Measurements from ENCODE around the gene COX5B.
A peak's percentile ranks its signal among the peaks of the same experiment; 100 is the strongest.
"Not testable (repeated sequence)": the region's sequence is repeated elsewhere in the genome, so short reads cannot be mapped to it uniquely, and the experiment has no call there.

Gene COX5B, protein sequence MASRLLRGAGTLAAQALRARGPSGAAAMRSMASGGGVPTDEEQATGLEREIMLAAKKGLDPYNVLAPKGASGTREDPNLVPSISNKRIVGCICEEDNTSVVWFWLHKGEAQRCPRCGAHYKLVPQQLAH

DNA sequence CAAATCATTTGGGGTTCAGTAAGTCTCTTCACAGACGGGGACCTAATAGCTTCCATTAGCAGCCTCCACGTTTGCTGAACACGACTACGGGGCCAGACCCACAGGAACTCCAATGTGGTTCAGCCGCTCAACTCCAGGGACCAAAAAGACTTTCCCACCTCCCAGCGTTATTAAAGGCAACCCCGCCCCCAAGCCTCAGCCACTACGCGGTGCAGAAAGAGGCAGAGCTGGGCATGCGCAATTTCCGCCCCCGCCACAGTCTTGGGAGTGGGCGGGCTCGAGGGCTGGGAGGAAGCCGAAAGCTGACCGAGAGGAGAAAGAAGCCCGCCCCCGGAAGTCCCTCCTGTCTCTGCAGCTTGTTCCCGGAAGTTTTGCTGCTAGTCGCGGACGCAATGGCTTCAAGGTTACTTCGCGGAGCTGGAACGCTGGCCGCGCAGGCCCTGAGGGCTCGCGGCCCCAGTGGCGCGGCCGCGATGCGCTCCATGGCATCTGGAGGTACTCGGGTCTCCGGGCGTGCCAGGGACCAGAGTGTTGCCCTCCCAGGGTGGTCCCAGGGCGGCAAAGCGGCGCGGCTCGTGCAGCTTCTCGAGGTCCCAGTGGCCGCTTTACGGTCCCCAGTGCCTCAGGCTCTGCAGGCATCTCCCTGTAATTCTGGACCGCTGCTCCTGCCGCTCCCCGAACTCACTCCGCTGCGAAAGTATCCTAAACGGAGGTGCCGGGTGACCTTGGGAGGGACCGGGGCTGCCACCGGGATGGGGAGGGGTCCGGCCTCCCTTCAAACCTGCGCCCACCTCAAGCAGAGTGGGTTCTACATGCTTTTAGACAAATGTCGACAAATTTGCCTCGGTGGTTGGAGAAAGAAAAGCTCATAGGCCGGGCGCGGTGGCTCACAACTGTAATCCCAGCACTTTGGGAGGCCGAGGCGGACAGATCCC is at the start of gene COX5B:
Gene COX5B, plus strand, starts transcription at position 368 of the 935 bp plus-strand sequence. Its CDS starts 25 bp downstream, at position 393.
- DNase-seq = peak; percentile 97

DNA sequence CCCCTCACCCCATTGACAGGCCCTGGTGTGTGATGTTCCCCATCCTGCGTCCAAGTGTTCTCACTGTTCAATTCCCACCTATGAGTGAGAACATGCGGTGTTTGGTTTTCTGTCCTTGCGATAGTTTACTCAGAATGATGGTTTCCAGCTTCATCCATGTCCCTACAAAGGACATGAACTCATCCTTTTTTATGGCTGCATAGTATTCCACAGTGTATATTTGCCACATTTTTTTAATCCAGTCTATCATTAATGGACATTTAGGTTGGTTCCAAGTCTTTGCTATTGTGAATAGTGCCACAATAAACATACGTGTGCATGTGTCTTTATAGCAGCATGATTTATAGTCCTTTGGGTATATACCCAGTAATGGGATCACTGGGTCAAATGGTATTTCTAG is 49.7 kb upstream of the COX5B start:
- DNase-seq = not testable (repeated sequence)

DNA sequence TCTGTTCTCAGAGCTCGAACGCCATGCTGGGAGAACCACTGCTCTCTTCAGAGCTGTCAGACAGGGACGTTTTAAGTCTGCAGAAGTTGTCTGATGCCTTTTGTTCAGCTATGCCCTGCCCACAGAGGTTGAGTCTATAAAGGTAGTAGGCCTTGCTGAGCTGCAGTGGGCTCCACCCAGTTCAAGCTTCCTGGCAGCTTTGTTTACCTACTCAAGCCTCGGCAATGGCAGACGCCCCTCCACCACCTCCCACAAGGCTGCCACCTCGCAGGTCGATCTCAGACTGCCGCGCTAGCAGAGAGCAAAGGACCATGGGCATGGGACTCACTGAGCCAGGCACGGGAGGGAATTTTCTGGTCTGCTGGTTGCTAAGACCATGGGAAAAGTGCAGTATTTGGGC is 44.3 kb upstream of the COX5B start:
- DNase-seq = not testable (repeated sequence)

DNA sequence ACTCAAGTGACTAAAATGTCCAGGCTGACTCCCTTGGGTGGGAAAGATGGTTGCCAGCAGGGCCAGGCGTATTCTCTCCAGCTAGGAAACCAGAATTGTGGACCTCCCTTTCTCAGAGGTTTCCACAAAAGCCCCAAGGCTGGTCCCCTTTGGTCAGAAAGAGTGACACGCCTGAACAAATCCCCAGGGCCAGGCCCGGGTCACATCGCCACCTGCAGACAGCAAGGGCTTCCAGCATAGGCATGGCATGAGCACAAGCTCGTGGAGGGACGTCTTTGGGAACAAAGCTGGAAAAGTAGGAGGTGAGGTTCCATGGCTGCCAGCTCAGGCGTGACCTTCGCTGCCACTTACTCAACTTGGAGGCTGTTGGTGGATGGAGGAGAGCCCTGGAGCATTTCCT is 40.8 kb upstream of the COX5B start:
- not testable (repeated sequence) for DNase-seq

DNA sequence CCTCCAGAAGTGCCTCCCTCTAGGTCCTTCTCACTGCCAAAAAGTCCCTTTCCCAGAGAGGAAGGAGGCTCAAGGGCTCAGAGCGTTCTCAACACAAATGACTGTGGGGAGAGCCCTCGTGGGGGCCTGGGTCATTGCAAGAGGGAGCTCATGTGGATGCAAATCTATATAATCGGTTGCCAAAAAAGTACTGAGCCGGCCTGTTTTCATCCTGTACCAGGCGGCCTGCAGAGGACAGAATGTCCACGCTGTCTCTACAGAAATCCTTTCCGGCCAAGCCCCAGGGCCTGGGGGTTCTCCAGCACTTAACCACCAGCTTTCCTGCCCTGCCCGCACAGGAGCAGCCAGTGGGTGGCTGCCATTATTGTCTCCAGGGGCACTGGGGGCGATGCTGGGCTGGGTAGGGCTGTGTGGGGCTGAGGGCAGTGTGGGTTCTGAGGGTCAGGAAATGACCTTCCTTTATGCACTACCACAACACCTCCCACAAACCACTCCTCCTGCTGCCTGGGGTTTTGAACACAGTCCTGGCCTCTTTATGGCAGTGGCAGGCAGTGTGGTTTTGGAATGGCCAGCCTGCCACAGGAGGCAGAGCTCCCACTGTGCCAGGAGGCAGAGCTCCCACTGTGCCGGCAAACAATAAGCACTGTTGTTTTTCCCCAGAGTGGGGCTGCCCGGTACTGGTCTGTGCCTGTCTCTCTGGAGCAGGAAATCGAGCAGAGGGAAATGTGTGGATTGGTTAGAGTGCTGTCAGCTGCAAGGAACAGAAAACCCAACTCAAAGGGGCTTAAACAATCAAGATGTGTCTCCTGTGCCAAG is 40.1 kb upstream of the COX5B start:
- DNase-seq = not testable (repeated sequence)

DNA sequence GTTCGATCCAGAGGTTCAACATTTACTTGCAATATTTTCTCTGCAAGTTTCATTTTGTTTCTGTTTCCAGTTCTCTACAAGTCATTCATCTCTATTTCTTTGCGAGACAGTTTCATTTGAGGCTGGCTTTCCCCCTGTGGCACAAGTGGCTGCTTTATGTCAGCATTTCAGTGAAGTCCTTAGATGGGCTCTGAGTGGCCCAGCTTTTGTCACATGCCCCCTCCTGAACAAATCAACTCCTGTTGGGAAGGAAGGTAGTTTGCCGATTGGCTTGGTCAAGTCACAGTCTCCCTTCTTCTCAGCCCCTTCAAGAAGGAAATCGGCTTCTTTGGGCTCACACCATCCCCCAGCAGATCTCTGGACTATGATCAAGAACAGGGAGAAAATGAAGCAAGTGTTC is 37.1 kb upstream of the COX5B start:
- not testable (repeated sequence) for DNase-seq

DNA sequence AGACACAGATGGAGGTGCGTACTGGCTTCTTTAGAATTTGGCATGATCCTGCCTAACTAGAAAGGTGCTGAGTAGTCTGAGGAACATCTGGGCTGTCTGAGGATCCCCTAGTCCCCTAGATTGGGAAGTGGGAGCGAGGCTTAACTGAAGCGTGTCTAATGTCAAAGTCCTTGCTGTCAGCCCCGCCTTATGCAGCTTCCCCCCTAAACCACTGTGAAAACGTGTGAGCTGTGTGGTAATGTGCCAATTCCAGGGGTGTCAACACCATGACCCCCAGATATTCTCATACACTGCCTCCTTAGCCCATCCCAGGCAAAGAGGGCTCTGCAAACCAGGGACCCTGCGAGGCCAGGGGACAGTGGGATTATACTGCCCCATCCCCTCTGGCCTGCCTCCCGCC is 34.0 kb upstream of the COX5B start:
- DNase-seq = not testable (repeated sequence)

DNA sequence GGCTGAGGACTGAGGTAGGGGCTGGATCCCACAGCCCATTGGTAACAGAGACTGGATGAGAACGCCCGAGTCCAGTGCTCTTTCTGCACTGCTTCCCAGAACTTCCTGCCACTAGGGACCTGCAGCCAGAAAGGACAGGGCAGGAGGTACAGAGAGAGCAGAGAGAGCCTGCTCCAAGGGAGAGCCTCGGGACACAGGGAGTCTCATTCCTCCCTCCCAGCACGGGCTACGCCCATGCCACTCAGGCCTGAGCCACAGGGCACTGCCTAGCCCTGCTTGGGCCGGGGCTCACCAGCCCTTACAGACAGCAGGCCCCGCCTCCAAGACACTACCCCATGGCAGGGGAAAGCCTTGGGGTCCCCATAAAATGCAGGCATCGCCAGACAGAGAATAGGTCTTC is 30.1 kb upstream of the COX5B start:
- DNase-seq = not testable (repeated sequence)

DNA sequence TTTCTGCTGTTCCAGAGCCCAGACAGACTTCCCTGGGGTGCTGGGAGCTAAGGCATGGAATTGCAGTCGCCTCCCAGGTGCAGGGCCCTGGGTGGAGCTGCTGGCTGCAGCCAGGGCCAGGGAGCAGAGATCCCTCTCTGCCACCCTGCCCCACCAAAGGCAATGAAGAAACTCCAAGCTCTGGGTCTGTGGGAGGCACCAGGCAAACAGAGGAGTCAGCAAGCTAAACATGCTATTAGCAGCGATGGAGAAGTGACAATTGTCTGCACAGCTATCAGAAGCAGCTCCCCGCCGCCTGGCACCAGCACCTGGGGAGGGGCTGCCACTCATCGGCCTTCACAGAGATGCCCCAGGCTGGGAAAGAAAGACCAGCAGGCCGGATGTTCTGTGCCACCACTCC is 28.0 kb upstream of the COX5B start:
- DNase-seq = no peak

DNA sequence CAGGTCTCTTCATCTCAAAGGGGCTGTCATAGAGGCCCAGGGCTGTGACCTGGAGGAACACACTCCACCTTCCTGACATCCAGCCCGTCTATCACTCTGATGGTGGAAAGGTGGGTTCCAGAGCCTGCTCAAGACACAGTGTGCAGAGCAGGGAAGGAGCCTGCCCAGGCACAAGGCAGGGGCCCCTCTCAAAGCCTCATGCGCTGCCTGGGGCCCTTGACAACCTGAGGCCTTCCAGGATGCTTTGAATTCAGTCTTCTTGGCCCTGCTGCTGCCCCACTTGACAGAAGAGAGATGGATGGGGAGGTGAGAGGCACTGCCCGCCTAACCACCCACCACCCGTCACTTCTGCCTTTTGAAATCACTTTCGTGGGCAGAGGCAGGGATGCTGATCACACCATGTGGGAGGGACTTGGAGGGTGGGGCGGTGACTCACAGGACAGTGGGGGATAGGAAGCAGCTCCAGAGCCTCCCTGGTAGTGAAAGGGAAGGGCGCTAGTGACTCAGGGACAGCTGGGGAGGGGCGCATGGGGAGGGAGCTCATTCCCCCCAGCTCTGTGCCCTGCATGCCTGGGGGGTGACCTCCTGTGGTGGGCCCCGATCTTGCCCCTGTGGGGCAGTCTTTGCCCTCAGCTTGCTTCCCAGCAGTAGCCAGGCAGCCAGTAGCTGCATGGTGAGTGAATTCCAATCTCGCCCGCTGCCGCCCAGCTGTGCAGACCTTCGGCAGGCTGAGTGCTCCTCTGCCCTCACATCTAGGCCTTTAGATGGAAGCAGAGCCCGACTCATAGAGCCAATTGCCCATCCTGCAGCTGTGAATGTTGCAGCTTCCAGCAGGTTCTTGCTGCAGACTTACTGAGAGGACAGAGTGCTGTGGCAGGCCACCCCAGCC is 26.7 kb upstream of the COX5B start:
- DNase-seq = not testable (repeated sequence)

DNA sequence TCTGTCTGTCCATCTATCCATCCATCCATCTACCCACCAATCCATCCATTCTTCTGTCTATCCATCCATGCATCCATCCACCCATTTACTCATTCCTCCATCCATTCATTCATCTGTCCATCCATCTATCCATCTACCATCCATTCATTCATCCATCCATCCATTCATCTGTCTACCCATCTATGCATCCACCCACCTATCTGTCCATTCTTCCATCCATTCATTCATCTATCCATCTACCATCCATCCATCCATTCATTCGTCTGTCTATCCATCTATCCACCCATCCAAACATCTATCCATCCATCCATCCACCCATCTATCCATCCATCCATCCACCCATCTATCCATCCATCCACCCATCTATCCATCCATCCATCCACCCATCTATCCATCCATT is 25.4 kb upstream of the COX5B start:
- not testable (repeated sequence) for DNase-seq

DNA sequence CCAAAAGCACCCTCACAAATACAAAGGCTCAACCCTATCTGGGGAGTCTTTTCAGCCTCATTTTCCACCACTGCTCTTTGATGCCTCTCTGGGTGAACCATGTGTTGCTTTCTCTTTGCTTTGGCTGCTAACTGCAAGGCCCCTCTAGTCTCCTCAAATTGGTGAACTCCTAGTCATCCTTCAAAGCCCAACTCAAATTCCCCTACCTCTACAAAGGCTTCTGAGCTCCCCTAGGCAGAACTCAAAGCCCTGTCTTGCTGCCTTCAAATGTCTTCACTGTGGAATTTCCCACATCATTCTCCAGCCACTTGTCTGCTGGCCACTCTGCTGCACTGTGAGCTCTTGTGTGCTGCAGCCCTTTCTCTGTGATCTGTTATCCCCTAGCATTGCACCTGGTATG is 22.9 kb upstream of the COX5B start:
- not testable (repeated sequence) for DNase-seq

DNA sequence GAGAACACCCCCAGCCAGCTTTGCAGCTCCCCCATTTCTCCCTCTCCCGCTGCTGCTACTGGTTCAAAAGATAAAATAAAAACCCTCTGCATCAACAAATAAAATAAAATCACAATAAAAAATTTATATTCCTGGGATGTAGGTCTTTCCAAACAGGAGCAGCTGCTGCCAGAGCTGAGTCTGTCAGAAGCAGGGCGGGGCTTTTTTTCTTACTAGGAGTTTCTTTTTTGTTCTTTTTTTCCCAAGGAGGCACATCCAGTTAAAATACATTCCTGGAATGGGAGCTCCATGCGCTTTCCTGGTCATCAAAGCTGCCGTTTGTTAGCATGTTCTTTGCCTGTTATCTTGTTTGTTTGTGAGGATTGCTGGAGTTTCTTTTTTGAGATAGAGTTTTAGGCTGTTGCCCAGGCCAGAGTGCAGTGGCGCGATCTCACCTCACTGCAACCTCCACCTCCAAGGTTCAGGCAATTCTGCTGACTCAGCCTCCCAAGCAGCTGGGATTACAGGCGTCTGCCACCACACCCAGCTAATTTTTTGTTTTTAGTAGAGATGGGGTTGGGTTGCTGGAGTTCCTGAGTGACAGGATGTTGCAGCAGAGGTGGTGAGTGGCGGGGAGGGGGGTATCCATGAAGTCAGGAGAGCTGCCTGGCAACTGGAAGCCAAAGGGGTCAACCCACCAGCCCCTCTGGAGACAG is 20.4 kb upstream of the COX5B start:
- not testable (repeated sequence) for DNase-seq

DNA sequence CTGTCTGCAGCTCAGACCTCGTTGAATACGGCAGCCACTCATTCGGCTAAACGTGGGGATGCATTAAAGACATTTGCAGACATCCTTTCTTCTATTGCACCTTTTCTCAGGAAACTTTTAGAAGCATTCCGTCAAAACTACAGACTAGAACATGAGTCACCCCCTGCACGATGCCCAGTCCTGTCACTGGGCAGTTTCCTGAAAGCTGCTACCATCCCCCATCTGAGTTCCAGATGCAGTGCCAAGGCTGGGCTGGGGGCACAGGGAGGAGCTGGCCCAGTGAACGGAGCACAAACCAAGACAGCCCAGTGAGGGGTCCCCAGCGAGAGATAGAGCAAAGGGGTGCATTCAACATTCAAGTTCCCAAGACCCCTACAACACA is 19.8 kb upstream of the COX5B start:
- not testable (repeated sequence) for DNase-seq

DNA sequence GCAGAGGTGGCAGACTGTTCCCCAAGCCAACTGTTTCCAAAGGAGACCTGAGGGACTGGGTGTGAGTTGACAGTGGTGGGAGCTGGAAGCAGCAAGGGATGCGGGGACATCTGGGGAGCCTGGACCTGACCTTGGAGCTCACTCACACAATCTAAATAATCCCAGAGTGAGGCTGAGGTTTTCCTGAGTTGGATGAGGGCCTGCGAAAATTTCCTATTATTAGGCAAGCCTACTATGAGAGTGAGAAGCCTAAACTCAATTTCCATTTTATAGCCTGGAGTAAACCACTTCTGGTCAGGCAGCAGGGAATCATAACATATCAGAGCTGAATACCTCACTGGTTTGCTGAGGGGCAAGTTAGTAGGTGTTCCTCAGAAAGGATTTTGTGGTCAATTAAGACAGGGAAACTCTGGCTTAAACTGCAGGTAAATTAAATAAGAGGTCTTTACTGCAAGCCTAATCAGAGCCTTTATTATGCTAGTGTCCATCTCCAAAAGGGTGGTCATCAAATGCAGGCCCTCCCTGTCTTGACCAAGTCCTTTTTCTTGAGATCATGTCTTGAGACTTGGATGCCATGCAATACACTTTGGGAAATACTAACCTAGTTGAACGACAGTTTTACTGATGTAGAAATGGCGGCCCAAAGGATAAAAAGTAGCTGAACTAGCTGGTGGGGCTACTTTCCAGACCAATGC is 1.7 kb upstream of the COX5B start:
- no peak for DNase-seq

DNA sequence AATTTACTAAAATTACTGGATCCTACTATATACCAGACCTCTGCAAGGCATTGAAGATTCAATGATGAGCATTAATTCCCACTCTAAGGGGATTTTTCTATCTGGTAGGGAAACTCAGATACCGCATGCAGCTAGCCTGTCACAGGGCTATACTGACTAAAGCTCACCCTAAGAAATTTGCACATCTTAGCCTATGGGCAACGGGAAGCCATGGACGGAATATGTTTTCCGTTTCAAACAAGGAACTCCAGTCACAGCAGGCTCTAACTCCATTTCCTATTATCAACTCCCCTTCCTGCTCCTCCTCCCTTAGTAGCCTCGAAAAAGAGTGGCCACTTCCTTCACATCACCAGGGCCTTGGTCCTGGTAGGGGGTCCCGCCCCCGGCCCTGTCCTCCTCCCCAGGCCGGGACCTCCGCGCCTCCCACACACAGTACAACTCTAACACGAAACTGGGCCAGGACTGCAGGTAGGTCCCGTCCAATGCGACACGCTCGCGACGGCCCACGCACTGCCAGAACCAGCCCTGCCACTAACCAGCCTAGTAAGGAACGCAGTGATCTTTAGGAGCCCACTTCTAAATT is 659 bp upstream of the COX5B start:
- peak; percentile 28 for DNase-seq

DNA sequence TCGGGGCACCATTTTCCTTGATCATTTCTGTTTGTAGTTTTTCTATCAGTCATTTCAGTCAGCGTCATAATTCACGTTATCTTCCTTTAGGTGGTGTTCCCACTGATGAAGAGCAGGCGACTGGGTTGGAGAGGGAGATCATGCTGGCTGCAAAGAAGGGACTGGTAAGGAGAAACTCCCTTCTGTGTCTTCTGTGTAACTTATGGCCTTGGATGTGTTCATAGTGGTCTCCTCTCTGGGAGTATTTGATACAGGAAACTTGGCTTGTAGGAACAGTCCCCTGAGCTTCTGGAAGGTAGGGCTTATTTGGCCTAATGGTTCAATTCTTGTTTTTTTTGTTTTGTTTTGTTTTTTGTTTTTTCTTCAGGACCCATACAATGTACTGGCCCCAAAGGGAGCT is 1.1 kb downstream of the COX5B start:
- DNase-seq = no peak

DNA sequence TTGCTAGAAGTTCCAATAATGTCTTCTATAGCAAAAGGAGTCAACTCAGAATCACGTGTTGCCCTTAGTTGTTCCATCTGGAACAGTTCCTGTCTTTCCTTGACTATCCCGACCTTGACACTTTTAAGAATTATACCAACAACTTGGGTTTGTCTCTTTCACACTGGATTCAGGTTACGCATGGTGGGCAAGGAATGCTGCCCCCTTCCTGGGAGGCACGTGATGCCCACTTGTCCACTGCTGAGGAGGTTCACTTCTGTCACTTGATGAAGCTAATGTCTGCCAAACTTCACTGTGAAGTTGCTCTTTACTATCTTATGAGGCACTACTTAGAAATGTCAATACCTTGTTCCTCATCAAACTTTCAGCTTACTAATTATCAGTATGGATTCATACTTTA is 5.3 kb downstream of the COX5B start:
- DNase-seq = no peak

DNA sequence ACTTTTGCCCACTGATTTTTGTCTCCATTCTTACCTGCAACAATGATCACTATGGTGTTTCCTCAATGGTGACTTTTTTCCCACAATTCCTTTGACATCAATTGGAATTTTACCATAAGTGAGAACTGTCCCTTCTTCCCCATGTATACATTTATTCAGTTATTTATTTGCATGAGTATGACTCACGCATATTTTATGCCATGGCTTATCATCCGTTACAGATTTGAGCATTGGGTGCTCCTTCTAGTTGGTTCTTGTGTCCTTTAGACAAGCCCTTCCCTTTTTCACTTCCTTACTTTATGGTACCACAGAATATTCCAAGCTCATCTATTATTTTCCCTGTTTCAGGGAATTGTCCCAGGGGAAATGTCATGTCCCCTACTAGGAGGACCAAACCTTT is 7.6 kb downstream of the COX5B start:
- no peak for DNase-seq

DNA sequence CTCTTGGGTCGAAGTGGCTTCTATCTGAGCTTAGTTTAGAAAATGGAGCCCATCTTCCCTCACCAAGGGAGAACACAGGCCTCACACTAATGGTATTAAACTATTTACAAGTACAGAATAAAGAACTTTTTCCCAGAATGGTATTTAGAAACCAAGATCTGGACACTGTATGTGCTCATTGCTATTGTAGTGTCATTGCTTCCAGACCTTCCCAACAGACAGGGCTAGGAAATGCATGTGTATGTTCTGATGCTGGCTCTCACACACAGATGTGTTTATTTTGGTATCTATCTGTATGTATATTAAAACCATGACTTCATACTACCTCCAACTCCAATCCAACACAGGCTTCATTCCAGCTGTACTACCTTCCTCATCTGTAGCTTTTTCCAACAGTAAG is 8.0 kb downstream of the COX5B start:
- DNase-seq = no peak

DNA sequence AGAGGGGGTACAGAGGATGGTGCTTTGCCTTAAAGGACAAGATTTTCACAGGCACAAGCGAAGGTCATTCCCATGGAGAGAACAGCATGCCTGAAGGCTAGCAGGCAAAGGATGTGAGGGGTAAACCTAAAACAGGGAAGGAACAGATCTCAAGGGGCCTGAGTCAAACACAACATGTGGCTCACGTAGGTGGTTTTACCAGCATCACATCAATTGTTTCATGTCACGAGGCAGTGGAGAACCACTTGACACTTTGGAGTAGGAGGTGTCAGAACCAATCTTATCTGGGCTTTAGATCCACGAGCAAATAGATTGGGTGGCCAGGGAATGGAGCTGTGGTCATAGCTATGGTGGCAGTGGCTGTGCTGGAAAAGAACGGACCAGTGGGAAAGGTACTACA is 8.4 kb downstream of the COX5B start:
- no peak for DNase-seq

All from GF-D8 (cell line).